Measurements from ENCODE around the gene ZBTB42.

DNA sequence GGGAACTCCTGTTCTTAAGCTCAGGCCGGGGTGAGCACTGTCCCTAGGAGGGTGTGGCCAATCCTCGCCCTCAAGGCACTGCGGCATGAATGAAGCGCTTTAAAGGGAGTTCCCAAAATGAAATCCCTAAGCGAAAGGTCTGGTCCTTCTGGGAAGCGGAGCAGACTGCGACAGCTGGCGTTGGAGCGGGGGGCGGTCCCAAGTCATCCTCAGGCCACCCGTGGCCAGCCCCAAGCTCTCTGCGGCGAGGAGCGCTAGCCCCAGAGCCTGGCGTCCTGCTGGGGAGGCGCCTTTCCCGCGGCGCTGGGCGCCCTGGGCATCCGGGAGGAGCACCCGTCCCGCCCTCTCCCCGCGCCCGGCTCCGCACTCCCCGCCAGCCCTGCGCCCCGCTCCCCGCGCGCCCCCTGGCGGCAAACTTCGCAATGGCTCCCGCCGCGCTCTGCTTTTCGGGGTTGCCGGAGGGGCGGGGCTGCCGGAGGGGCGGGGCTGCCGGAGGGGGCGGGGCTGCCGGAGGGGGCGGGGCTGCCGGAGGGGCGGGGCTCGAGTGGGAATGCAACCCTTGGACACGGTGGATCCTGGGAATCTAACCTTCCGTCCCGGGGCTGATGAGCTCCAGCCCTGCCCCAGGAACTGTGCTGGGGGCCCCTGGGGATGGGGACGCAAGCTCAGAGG is 25.4 kb downstream of the ZBTB42 start:
- TF ChIP-seq CTCF (IDR thresholded peaks at IDR 0.05), result peak; percentile 90 to 96 (median 93)
- TF ChIP-seq POLR2A (IDR thresholded peaks at IDR 0.05), result no peak

All from tibial nerve (tissue), 3 donors.